Tibial nerve (tissue), 3 donors: ENCODE data around the gene ARV1.

ENCODE experiments used
- CTCF ChIP-seq, 5 experiments: fragments of 200-600 bp in 3 of 5; fragments of 450-650 bp in 2 of 5; sonication (generic) in 3 of 5; IDR thresholded peaks; one replicate each; pipeline ENCODE4 v1.5.1; 2016 to 2019; ENCODE audit warnings: antibody characterized with exemption in 5 of 5, mild to moderate bottlenecking in 3 of 5, moderate library complexity in 2 of 5
- POLR2A ChIP-seq, 2 donors: fragments of 450-650 bp; IDR thresholded peaks; one replicate each; pipeline ENCODE4 v1.6.1; 2017; ENCODE audit warnings: antibody characterized with exemption in 2 of 2, mild to moderate bottlenecking in 2 of 2, moderate library complexity in 2 of 2

- TF ChIP-seq CTCF (IDR thresholded peaks at IDR 0.05) (no peak), POLR2A (IDR thresholded peaks at IDR 0.05) (no peak)
Measured at GRCh38 chr1:231044588-231044987, 65.7 kb downstream of the ARV1 start.
